Testis (tissue), 3 donors: ENCODE data around the gene DIDO1. TPM values are rescaled to one million over a fixed set of nuclear protein-coding genes. Genes with fewer than 3 reads are reported as not detected.

Source experiments
- DNase-seq: peaks from one replicate; pipeline ENCODE4 v3.0.0-alpha.2; 2019
- H3K27ac ChIP-seq, 2 donors: fragments of 200-600 bp; sonication (generic); one replicate each; pipeline ENCODE4 v1.5.1; 2019
- H3K27me3 ChIP-seq: fragments of 200-600 bp; sonication (generic); one replicate; pipeline ENCODE4 v1.5.1; 2019
- H3K36me3 ChIP-seq: fragments of 200-600 bp; sonication (generic); one replicate; pipeline ENCODE4 v1.5.1; 2017; ENCODE audit warnings: low read depth; ENCODE audit errors: missing control alignments
- H3K4me1 ChIP-seq: fragments of 200-600 bp; sonication (generic); one replicate; pipeline ENCODE4 v1.5.1; 2019
- H3K4me3 ChIP-seq, 2 donors: fragments of 200-600 bp; sonication (generic); one replicate each; pipeline ENCODE4 v1.5.1; 2017 to 2019
- H3K9me3 ChIP-seq: fragments of 200-600 bp; sonication (generic); one replicate; pipeline ENCODE4 v1.5.1; 2017
- CTCF ChIP-seq, 3 experiments: fragments of 450-650 bp in 2 of 3; fragments of 200-600 bp in 1 of 3; sonication (generic) in 1 of 3; IDR thresholded peaks; one replicate each; pipeline ENCODE4 v1.5.1; 2016 to 2019; ENCODE audit warnings: antibody characterized with exemption in 3 of 3, mild to moderate bottlenecking in 2 of 3, moderate library complexity in 1 of 3
- POLR2A ChIP-seq: fragments of 450-650 bp; IDR thresholded peaks from one replicate; pipeline ENCODE4 v1.6.1; 2017; ENCODE audit warnings: antibody characterized with exemption, mild to moderate bottlenecking, moderate library complexity
- WGBS, 2 donors: methylation state at CpG; one replicate each; pipeline ENCODE4 v1.1.5; 2018; 5-methylcytosine and 5-hydroxymethylcytosine counted together
- intact Hi-C: fragments of 100-400 bp; cut with DNase I; formaldehyde crosslinking; loops from one replicate; pipeline ENCODE4 v1.15.1; 2023; ENCODE audit warnings: low total_unique reads
- polyA plus RNA-seq: library from polyadenylated mRNA; stranded (reverse); fragments of 350-450 nt; fragmentation: Illumina TruSeq; extraction: RNeasy Lipid Tissue Mini Kit (QIAGEN cat#74804); gene quantifications from one replicate; pipeline ENCODE4 v1.2.3, GENCODE V29; 2014; ENCODE audit warnings: low read depth, low replicate concordance; ENCODE audit not compliant: insufficient read depth
- total RNA-seq, 2 donors: library from RNA; depleted of rRNA; stranded (reverse); fragments of >200 nt; gene quantifications; one replicate each; pipeline ENCODE4 v1.2.3, GENCODE V29; 2016

Gene DIDO1
- total and polyA plus RNA-seq, 3 donors from 2014 or later = 50.5 to 99.7 (median 98.6) TPM

- TF ChIP-seq POLR2A = no peak
- no peaks in the 10 kb centered on the region for H3K9me3 ChIP-seq
- H3K4me3 ChIP-seq = no peak overlapping the region
- 87 to 89% methylated on average over 16 of the region's 16 CpGs for WGBS, 2 donors
- intact Hi-C loops = no loop called here
- peaks cover 4% of the 10 kb centered on the region for H3K36me3 ChIP-seq
- H3K27me3 ChIP-seq = no peaks in the 10 kb centered on the region
- H3K4me1 ChIP-seq = peaks cover 10% of the 10 kb centered on the region
- DNase-seq = no peak
- H3K27ac ChIP-seq = no peak overlapping the region
These were observed 28.0 kb downstream of the DIDO1 start for GRCh38 chr20:62898093-62898964.

GRCh38 chr20:62897666-62898065 is 28.6 kb downstream of the DIDO1 start:
- peaks cover 4% of the 10 kb centered on the region for H3K36me3 ChIP-seq
- no peaks in the 10 kb centered on the region for H3K27me3 ChIP-seq
- TF ChIP-seq CTCF (IDR thresholded peaks at IDR 0.05) = no peak
- no peak for TF ChIP-seq POLR2A
- no peak overlapping the region for H3K4me3 ChIP-seq
- H3K27ac ChIP-seq = no peak overlapping the region
- peaks cover 10% of the 10 kb centered on the region for H3K4me1 ChIP-seq
- intact Hi-C loops = no loop called here
- 70 to 75% methylated on average over 11 of the region's 11 CpGs for WGBS, 2 donors
- no peak for DNase-seq
- no peaks in the 10 kb centered on the region for H3K9me3 ChIP-seq

GRCh38 chr20:62896526-62896925 is 29.8 kb downstream of the DIDO1 start:
- intact Hi-C loops = no loop called here

GRCh38 chr20:62895539-62895938 is 30.8 kb downstream of the DIDO1 start:
- H3K27me3 ChIP-seq = no peaks in the 10 kb centered on the region
- no peak overlapping the region for H3K27ac ChIP-seq
- 90 to 91% methylated on average over 9 of the region's 9 CpGs for WGBS, 2 donors
- peaks cover 4% of the 10 kb centered on the region for H3K36me3 ChIP-seq
- no peak for TF ChIP-seq CTCF (IDR thresholded peaks at IDR 0.05)
- no peak for TF ChIP-seq POLR2A
- H3K4me3 ChIP-seq = no peak overlapping the region
- H3K9me3 ChIP-seq = no peaks in the 10 kb centered on the region
- intact Hi-C loops = no loop called here
- peaks cover 9% of the 10 kb centered on the region for H3K4me1 ChIP-seq
- DNase-seq = no peak

More at GRCh38 chr20:62896526-62896925, 29.8 kb downstream of the DIDO1 start:
- H3K27ac ChIP-seq = no peak overlapping the region
- H3K27me3 ChIP-seq = no peaks in the 10 kb centered on the region
- no peak for DNase-seq
- H3K4me3 ChIP-seq = no peak overlapping the region
- no peaks in the 10 kb centered on the region for H3K9me3 ChIP-seq
- 92 to 98% methylated on average over 15 to 16 of the region's 16 CpGs for WGBS, 2 donors
- peaks cover 4% of the 10 kb centered on the region for H3K36me3 ChIP-seq
- TF ChIP-seq POLR2A (no peak), CTCF (IDR thresholded peaks at IDR 0.05) (no peak)
- peaks cover 10% of the 10 kb centered on the region for H3K4me1 ChIP-seq

- Histone ChIP-seq H3K4me1 (no peaks in the 10 kb centered on the region), H3K36me3 (peaks cover 4% of the 10 kb centered on the region), H3K27ac (no peak overlapping the region), H3K9me3 (no peaks in the 10 kb centered on the region), H3K27me3 (no peaks in the 10 kb centered on the region), H3K4me3 (no peak overlapping the region)
- intact Hi-C loops = no loop called here
- no peak for TF ChIP-seq CTCF (IDR thresholded peaks at IDR 0.05)
- TF ChIP-seq POLR2A = no peak
- 85 to 92% methylated on average over 14 of the region's 14 CpGs for WGBS, 2 donors
- DNase-seq = no peak
These were observed 32.0 kb downstream of the DIDO1 start for GRCh38 chr20:62894261-62894660.
